ENCODE data around the gene MRM2. TPM values are rescaled to one million over a fixed set of nuclear protein-coding genes. Genes with fewer than 3 reads are reported as not detected.
A peak's percentile ranks its signal among the peaks of the same experiment; 100 is the strongest.

Gene MRM2
- total RNA-seq, 4 donors from 2014 or later = 11.9 to 15.4 (median 13.3) TPM

DNA sequence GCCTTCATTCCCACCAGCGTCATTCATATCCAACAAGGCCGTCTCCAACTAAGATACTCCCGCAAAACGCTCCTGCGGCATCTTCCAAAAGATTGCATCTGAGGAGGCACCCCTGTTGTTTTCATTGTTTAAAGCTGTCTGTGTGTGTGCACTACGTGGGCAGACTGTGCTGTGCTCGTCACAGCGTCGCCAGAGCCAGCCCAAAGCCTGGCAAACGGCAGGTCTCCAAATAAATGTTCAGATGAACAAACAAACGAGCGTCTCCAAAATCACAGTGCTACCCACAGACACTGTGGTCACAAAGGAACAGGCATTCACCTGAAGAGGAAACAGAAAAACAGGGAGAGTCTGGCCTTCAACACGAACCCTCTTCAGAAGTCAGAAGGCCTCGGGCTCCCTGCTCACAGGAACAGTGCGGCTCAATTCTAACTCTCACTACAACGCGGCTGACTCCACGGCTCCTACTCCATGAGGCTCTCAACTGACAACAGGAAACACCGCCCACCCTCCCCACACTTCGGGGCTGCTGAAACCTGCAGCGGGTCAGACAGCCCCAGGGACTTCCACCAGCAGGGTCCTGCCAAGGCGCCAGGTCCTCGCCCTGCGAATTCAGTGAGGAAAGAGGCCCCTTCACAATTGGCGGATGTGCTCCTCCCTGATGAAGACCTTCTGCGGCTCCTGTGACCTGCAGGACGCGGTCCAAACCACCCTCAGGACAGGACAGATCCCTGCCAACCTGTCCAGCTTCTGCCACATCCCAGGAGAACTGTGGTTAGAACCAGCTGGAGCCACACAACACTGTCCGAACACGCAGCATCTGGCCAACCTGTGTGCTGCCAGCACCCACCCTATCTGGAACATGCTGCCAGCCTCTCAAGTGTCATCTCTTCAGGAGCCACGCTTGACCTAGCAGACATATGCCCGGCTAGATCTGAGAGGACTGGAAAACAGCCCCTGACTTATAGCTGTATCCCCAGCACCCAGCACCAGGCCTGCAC lies 45.3 kb downstream of the MRM2 start:
- DNase-seq (ENCODE audit: low spot score) (no peak), ATAC-seq (ENCODE audit: low FRiP score) (no peak)
- TF ChIP-seq, protein P1, sequence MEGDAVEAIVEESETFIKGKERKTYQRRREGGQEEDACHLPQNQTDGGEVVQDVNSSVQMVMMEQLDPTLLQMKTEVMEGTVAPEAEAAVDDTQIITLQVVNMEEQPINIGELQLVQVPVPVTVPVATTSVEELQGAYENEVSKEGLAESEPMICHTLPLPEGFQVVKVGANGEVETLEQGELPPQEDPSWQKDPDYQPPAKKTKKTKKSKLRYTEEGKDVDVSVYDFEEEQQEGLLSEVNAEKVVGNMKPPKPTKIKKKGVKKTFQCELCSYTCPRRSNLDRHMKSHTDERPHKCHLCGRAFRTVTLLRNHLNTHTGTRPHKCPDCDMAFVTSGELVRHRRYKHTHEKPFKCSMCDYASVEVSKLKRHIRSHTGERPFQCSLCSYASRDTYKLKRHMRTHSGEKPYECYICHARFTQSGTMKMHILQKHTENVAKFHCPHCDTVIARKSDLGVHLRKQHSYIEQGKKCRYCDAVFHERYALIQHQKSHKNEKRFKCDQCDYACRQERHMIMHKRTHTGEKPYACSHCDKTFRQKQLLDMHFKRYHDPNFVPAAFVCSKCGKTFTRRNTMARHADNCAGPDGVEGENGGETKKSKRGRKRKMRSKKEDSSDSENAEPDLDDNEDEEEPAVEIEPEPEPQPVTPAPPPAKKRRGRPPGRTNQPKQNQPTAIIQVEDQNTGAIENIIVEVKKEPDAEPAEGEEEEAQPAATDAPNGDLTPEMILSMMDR (IDR thresholded peaks at IDR 0.05) = no peak

DNA sequence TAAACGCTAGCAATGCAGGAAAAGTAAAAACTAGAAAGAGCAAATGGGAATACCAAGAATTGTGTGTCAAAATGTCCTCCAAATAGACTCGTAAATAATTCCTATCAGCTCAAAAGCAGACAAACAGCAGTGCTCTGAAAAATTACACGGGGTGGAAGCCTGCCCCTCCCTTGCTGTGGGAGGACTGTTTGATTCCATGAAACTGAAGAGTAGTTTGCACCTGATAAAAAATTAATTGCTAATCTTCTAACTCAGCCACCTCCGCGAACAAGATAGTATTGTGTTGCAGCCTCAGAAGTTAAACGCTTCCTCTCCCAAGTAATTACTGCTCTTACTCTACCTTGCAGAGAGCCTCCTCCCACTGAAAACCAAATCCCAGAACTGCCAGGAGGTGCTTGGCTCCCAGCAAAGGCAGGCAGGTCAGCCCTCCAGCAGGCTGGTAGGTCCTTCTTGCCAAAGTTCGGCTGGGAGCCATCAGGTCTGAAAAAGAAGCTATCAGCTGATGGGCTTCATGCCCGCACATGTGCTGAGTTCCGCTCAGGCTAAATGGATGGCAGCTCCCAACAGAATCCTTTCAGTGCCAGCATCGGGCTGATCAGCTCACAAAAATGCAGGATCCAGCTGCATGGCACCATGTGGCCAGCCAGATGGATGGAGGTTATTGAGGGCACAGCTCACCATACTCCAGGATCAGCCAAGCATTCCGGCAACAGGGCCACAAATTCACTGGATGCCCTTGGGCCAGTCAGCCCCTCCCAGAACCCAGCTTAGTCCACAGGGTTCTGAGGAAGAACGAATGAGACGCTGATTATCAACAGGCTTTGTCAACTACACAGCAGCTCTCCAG lies 46.4 kb downstream of the MRM2 start:
- DNase-seq (ENCODE audit: low spot score) (no peak), ATAC-seq (ENCODE audit: low FRiP score) (peak; percentile 44)
- TF ChIP-seq, protein P1 (IDR thresholded peaks at IDR 0.05) = no peak

DNA sequence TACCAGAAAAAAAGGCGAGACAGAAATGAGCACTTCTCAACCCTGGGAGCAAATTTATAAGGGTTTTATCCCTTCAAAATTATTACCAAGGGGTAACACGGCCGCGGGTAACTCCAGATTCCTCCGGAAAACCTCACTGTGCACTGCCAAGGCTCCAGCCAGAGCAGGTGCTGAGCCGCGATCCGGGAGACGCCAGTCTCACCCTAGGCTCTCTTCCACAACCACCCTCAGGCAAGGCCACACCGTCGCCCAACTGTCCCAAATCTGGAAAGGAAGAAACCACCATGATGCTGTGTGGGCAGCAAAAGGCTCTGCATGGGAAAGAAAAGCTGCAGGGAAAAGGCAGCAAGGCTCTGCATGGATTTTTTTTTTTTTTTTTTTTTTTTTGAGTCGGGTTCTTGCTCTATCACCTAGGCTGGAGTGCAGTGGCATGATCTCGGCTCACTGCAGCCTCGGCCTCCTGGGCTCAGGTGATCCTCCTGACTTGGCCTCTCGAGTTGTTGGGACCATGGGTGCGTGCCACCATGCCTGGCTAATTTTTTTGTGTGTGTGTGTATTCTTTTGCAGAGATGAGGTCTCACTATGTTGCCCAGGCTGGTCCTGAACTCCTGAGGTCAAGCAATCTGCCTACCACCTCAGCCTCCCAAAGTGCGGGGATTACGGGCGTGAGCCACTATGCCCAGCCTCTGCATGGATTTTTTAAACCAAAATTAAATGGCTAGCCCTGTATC lies 48.3 kb downstream of the MRM2 start:
- TF ChIP-seq, protein P1 (IDR thresholded peaks at IDR 0.05) = no peak
- DNase-seq (ENCODE audit: low spot score) (no peak), ATAC-seq (ENCODE audit: low FRiP score) (no peak)

DNA sequence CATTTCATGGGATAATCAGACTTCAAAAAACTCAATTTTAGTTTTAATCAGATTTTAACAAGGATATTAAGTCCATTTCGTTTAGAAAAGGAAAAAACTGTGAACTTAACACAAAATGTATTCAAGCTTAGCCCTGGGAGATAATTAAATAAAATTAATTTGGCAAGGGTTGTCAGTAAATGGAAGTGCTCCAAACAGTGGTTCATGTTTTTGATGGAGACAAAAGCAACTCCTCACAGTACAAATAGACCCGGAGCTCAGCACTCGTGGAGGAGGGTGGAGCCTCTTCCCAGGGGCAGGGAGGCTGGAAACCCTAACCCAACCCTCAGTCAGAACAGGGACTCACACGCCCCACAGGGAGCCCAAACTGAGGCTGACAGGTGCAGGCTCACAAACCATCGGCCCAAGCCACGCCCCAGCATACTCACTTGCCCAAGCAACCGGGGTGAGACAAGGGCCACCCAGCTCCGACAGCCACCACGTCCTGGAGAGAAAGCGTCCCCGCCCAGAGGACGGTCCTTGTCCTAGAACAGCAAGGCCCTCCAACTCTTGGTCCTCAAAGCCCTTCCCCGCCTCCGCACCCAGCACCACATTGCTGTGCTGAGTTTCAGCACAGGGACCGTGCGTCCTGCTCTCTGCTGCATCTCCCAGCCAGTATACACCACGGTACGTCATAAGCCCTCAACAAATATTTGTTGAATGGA lies 49.0 kb downstream of the MRM2 start:
- ATAC-seq (ENCODE audit: low FRiP score) = no peak
- no peak for DNase-seq (ENCODE audit: low spot score)
- TF ChIP-seq, protein P1 (IDR thresholded peaks at IDR 0.05) = no peak

DNA sequence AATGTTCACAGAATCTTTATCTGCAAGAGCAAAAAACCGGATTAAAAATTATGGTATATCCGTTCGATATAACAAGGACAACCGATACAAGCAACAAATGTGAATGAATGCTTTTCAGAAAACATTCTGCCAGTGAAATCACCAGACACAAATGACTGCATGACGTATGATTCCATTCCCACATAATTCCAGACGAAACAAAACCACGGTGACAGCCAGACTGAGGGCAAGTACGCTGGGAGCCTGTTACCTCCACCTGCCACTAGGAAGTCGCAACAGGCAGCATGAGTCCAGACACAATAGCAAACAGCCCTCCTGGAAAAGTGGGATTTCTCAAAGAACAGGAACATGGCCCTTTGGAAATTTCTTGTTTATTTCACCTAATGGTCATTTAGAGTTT lies 51.0 kb downstream of the MRM2 start:
- TF ChIP-seq, protein P1 (IDR thresholded peaks at IDR 0.05) = no peak
- no peak for ATAC-seq (ENCODE audit: low FRiP score)
- no peak for DNase-seq (ENCODE audit: low spot score)

DNA sequence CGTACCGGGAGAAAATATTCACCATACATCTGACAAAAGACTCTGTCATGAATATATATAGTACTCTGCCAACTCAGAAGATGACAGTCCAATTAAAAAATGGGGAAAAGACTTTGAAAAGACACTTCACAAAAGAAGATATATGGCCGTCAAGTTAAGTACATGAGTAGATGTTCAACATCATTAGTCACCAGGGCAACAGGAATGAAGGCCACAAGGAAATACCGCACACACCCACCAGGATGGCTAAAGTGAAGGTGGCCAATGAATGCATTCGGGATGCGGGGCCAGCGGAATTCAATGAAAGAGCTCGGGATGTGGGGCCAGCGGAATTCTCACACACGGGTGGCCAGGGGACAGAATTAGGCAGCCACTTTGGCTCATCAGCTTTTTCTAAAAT lies 51.5 kb downstream of the MRM2 start:
- DNase-seq (ENCODE audit: low spot score) = no peak
- ATAC-seq (ENCODE audit: low FRiP score) = no peak
- TF ChIP-seq, protein P1 (IDR thresholded peaks at IDR 0.05) = no peak
